ENCODE results near the gene PFDN2.

PFDN2 gene

DNA sequence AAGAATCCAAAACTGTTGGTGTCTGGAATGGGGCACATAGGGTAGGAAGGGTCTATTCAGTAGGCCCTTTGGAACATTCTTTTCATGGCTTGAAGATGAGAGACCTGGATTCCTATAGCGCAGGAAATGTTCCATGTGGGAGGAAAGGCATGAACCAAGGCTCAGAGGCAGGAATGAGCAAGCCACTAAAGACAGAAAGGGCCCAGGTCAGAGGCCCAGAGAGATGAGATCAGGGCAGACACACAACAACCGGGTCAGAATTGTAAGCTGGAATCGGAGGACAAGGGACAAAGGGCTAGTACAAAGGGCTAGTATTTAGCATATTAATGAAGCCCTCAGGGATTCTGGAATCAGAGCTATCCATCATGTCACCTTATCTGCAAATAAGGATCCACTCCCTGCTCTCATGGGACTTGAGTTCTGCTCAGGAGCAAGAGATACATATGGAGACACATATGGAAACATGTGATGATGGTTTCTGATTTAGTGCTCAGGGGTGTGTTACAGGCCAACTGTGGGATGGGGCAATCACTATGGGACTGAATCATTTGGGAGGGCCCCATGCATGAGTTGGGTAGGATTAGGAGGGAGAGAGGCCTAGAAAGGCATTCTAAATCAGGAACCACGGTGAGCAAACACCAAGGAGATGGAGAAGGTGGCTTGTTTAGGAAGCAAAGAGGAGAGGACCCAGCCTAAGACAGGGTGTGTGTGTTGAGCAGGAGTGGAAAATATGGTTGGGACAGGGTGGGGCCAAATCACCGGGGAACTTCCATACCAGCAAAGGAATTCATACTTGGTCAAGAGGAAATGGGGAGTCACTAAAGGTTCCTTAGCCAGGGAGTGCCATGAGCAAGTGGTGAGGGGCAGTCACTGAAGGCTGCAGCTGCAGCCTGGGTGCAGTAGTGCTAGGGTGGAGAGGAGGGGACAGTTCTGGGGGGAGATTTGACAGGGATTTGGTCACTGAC is 37.1 kb downstream of the PFDN2 start:
- H3K4me3 ChIP-seq (ENCODE audit: low read length in 2 of 2): no peak overlapping the region
- H3K9ac ChIP-seq (ENCODE audit: low read length in 2 of 2): no peak overlapping the region
- H3K36me3 ChIP-seq (ENCODE audit: control insufficient read depth in 2 of 2, insufficient read depth in 2 of 2, low read length in 2 of 2): no peaks in the 10 kb centered on the region
- H3K27ac ChIP-seq (ENCODE audit: low read length): no peak overlapping the region
- peaks cover 0 to 10% of the 10 kb centered on the region in 2 donors for H3K27me3 ChIP-seq (ENCODE audit: control insufficient read depth in 1 of 2, insufficient read depth in 2 of 2, low read length in 2 of 2)
- no peaks in the 10 kb centered on the region for H3K4me1 ChIP-seq (ENCODE audit: control insufficient read depth, insufficient read depth, low read length)
- no peaks in the 10 kb centered on the region for H3K9me3 ChIP-seq (ENCODE audit: control insufficient read depth in 2 of 2, low read length in 2 of 2)

DNA sequence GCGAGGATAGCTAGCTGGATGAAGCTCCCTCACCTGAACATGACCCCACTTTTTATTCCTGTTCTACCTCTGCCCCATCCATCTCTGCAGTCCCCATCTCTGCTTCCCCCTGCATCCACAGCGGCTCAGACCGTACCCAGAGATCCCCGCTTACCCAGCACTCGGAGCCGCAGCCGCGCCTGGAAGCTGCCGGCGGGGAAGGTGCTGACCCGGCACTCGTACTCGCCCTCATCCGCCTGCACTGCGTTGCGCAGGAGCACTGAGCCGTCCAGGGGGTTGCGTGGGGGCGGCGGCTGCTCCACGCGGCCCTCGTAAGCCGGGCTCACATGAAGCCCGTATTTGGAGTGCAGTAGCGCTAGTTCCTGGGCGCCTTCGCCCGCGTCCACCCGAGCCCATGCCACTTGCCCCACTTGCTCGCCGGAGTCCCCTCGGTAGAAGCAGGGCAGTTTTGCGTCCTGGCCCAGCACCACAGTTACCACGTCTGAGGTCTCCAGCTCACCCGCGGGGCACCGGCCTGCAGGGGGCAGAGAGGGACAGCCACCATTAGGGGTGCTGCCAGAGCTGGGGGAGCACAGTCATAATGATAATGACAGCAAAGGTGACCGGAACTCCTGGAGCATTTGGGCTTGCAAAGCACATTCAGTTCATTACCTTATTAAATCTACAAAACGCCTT is 38.3 kb downstream of the PFDN2 start:
- Histone ChIP-seq H3K4me1 (ENCODE audit: control insufficient read depth, insufficient read depth, low read length) (no peaks in the 10 kb centered on the region), H3K4me3 (ENCODE audit: low read length in 2 of 2) (no peak overlapping the region), H3K36me3 (ENCODE audit: control insufficient read depth in 2 of 2, insufficient read depth in 2 of 2, low read length in 2 of 2) (no peaks in the 10 kb centered on the region), H3K9me3 (ENCODE audit: control insufficient read depth in 2 of 2, low read length in 2 of 2) (no peaks in the 10 kb centered on the region), H3K9ac (ENCODE audit: low read length in 2 of 2) (no peak overlapping the region), H3K27ac (ENCODE audit: low read length) (no peak overlapping the region), H3K27me3 (ENCODE audit: control insufficient read depth in 1 of 2, insufficient read depth in 2 of 2, low read length in 2 of 2) (peaks cover 0 to 10% of the 10 kb centered on the region in 2 donors)

DNA sequence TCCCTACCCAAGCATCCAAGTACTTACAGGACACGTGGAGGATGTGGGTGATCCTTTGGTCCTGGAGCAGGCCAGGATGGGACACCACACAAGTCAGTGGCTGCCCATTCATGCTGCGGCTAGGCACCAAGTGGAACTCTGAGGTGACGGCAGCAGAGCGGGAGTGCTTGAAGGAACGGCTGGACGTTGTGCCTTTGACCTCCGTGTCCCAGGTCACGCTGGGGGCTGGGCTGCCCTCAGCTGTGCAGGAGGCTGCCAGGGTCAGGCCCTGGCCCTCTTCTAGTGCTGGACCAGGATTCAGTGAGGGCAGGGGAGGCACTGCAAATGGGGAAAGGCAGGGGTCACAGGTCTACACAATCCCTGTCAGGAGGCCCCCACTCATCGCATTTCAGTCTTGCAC is 40.4 kb downstream of the PFDN2 start:
- Histone ChIP-seq H3K27ac (ENCODE audit: low read length) (no peak overlapping the region), H3K9ac (ENCODE audit: low read length in 2 of 2) (no peak overlapping the region), H3K4me1 (ENCODE audit: control insufficient read depth, insufficient read depth, low read length) (no peaks in the 10 kb centered on the region), H3K36me3 (ENCODE audit: control insufficient read depth in 2 of 2, insufficient read depth in 2 of 2, low read length in 2 of 2) (no peaks in the 10 kb centered on the region), H3K9me3 (ENCODE audit: control insufficient read depth in 2 of 2, low read length in 2 of 2) (no peaks in the 10 kb centered on the region), H3K4me3 (ENCODE audit: low read length in 2 of 2) (no peak overlapping the region), H3K27me3 (ENCODE audit: control insufficient read depth in 1 of 2, insufficient read depth in 2 of 2, low read length in 2 of 2) (peaks cover 0 to 10% of the 10 kb centered on the region in 2 donors)

DNA sequence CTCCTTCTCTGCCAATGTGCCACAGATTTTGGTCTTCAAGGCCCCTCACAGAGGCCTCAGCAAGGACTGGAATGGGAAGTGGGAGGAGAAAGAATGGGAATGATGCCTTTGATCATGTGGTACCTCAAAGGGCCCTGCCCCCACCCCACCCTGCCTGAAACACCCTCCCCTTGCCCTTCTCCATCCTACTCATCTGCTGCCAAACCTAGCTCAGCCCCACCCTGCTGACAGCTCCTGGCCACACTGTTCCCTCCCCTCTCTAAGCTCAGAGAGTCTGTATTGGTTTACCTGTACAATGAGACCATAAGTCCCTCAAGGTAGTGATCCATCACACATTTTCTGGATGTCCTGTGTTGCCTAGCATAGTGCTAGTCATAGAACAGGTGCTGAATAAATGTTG is 41.4 kb downstream of the PFDN2 start:
- no peak overlapping the region for H3K4me3 ChIP-seq (ENCODE audit: low read length in 2 of 2)
- no peaks in the 10 kb centered on the region for H3K36me3 ChIP-seq (ENCODE audit: control insufficient read depth in 2 of 2, insufficient read depth in 2 of 2, low read length in 2 of 2)
- H3K9me3 ChIP-seq (ENCODE audit: control insufficient read depth in 2 of 2, low read length in 2 of 2): no peaks in the 10 kb centered on the region
- peaks cover 0 to 10% of the 10 kb centered on the region in 2 donors for H3K27me3 ChIP-seq (ENCODE audit: control insufficient read depth in 1 of 2, insufficient read depth in 2 of 2, low read length in 2 of 2)
- no peaks in the 10 kb centered on the region for H3K4me1 ChIP-seq (ENCODE audit: control insufficient read depth, insufficient read depth, low read length)
- no peak overlapping the region for H3K9ac ChIP-seq (ENCODE audit: low read length in 2 of 2)
- H3K27ac ChIP-seq (ENCODE audit: low read length): no peak overlapping the region

DNA sequence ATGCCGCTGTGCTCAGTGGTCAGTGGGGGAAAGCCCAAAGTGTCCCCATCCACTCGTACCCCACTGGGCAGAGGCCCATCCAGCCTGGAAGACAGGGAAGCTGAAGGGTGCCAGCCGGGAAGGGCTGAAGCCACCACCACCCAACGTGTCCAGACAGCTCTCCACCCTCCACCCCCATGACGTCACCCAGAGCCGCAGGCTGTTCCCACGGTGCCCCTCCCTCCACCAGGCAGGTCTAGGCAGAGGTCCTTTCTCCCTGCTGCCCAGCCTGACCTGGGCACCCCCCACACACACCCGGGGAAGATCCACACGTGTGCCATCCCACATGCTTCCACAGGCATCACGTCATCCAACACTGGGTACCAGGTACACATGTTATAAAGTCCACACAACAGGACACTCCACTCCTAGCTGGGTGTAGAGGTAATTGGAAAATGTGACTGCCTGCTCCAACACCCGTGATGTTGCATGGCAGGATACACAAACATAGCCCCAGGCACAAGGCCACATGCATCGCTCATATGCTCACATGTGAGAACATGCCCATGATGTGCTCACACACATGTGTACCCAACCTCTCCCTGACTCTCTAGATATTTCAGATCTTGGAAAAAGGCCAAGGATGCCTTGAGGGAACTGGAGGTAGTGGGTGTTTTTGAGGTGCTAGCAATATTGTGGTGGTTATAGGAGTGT is 43.0 kb downstream of the PFDN2 start:
- Histone ChIP-seq H3K27ac (ENCODE audit: low read length) (no peak overlapping the region), H3K36me3 (ENCODE audit: control insufficient read depth in 2 of 2, insufficient read depth in 2 of 2, low read length in 2 of 2) (no peaks in the 10 kb centered on the region), H3K4me3 (ENCODE audit: low read length in 2 of 2) (no peak overlapping the region), H3K4me1 (ENCODE audit: control insufficient read depth, insufficient read depth, low read length) (no peaks in the 10 kb centered on the region), H3K9ac (ENCODE audit: low read length in 2 of 2) (no peak overlapping the region), H3K27me3 (ENCODE audit: control insufficient read depth in 1 of 2, insufficient read depth in 2 of 2, low read length in 2 of 2) (peaks cover 0 to 10% of the 10 kb centered on the region in 2 donors), H3K9me3 (ENCODE audit: control insufficient read depth in 2 of 2, low read length in 2 of 2) (no peaks in the 10 kb centered on the region)

DNA sequence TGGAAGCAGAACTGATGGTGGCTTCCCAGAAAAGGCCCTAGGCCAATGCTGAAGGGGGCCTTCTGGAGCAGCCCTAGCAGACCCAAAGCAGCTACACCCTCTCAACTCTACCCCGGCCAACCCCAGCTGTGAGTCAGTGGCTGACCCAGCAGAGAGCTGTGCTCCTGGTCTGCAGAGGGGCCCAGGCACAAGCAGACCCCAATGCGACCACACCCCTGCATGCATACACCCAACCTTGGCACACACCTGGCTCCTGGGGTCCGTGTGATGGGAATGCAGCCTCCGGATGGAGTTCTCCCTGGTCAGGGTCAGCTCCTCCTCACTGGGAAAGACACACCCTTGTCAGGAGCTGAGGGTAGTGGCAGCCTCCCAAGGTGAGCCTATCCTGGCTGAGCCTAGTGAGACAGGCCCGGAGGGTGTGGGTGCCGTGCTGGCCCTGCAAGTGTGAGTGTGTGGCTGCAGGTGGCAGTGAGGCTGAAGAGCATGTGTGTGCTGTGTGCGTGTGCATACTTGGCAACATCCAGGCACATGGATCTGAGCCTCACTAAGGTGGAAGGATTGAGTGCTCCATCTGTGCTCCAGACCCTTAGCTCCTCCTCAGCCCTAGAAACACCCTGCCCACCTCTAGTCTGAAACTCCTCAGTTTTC is 44.2 kb downstream of the PFDN2 start:
- Histone ChIP-seq H3K9ac (ENCODE audit: low read length in 2 of 2) (no peak overlapping the region), H3K4me3 (ENCODE audit: low read length in 2 of 2) (no peak overlapping the region), H3K27me3 (ENCODE audit: control insufficient read depth in 1 of 2, insufficient read depth in 2 of 2, low read length in 2 of 2) (peaks cover 0 to 5% of the 10 kb centered on the region in 2 donors), H3K9me3 (ENCODE audit: control insufficient read depth in 2 of 2, low read length in 2 of 2) (no peaks in the 10 kb centered on the region), H3K4me1 (ENCODE audit: control insufficient read depth, insufficient read depth, low read length) (no peaks in the 10 kb centered on the region), H3K27ac (ENCODE audit: low read length) (no peak overlapping the region), H3K36me3 (ENCODE audit: control insufficient read depth in 2 of 2, insufficient read depth in 2 of 2, low read length in 2 of 2) (no peaks in the 10 kb centered on the region)

DNA sequence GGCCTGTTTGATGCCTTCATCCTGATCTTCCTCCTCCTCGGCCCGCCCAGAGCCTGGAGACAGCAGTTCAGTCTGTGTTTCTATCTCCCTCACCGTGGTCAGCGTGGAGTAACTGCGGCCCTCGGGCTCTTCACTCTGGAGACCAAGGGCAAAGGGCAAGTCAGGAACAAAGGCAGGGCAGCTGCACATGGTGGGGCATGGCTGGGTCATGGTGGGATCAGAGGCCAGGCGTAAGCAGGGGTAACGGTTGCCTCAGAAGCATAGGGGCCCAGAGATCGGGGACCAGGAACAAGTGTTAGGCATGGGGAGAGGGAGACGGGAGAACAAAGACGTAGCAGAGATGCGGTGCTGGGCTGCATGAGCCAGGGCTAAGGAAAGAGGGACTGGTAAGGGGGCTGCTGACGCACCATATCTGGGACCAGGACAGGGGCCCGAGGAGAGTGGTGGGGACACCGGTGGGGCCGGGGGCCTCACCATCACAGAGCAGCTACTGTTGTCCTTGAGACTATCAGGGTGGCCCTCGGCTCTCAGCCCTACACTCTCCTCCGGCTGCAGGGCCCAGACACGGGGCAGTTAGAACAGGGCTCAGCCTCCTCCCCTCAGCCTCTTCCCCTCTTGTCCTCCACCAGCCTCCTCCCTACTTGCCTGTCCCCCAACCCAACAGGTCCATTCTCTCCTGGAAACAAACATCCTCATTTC is 44.9 kb downstream of the PFDN2 start:
- H3K4me1 ChIP-seq (ENCODE audit: control insufficient read depth, insufficient read depth, low read length): no peaks in the 10 kb centered on the region
- H3K27ac ChIP-seq (ENCODE audit: low read length): no peak overlapping the region
- H3K4me3 ChIP-seq (ENCODE audit: low read length in 2 of 2): no peak overlapping the region
- no peak overlapping the region for H3K9ac ChIP-seq (ENCODE audit: low read length in 2 of 2)
- H3K9me3 ChIP-seq (ENCODE audit: control insufficient read depth in 2 of 2, low read length in 2 of 2): no peaks in the 10 kb centered on the region
- no peaks in the 10 kb centered on the region for H3K36me3 ChIP-seq (ENCODE audit: control insufficient read depth in 2 of 2, insufficient read depth in 2 of 2, low read length in 2 of 2)
- peaks cover 0 to 5% of the 10 kb centered on the region in 2 donors for H3K27me3 ChIP-seq (ENCODE audit: control insufficient read depth in 1 of 2, insufficient read depth in 2 of 2, low read length in 2 of 2)

DNA sequence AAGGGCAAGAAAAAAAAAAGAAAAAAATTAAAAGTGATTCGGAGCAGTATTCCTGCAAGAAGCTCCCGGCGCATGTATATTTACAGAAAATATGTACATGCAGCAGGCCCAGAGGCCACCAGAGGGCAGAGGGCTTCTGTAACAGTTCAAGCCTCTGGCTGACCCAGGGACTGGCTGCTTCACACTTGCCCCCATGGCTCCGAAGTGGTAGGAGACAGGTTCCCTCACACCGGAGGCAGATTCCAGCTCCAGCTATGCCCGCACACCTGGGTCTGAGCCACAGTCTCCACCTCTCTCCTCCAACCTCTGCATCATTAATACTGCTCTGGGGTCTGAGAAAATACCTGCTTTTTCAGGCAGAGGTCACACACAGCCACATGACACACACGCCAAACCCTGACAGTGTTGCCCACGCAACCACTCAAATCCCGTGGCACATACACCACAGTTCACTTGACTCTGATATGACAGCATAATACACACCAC is 45.9 kb downstream of the PFDN2 start:
- Histone ChIP-seq H3K4me1 (ENCODE audit: control insufficient read depth, insufficient read depth, low read length) (no peaks in the 10 kb centered on the region), H3K27ac (ENCODE audit: low read length) (no peak overlapping the region), H3K9me3 (ENCODE audit: control insufficient read depth in 2 of 2, low read length in 2 of 2) (no peaks in the 10 kb centered on the region), H3K36me3 (ENCODE audit: control insufficient read depth in 2 of 2, insufficient read depth in 2 of 2, low read length in 2 of 2) (no peaks in the 10 kb centered on the region), H3K27me3 (ENCODE audit: control insufficient read depth in 1 of 2, insufficient read depth in 2 of 2, low read length in 2 of 2) (peaks cover 0 to 7% of the 10 kb centered on the region in 2 donors), H3K9ac (ENCODE audit: low read length in 2 of 2) (no peak overlapping the region), H3K4me3 (ENCODE audit: low read length in 2 of 2) (no peak overlapping the region)

DNA sequence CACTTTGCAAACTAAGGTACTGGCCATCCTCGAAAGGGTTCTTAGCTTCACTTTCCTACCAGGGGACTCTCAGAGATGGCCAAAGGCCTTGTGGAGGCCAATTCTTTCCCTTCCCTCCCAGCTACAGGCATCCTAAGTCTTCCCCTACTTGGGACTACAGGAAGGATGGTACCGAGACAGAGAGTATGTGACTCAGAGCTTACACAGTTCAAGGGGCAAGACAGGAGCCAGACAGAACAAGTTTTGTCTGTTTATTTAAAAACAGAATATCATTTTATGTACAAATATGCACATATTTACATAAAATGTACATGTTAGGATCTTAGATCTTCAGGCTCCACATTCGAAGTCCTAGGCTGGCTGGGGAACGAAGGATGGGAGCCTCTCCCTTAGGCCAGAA is 47.1 kb downstream of the PFDN2 start:
- no peaks in the 10 kb centered on the region for H3K4me1 ChIP-seq (ENCODE audit: control insufficient read depth, insufficient read depth, low read length)
- H3K9ac ChIP-seq (ENCODE audit: low read length in 2 of 2): no peak overlapping the region
- no peaks in the 10 kb centered on the region for H3K9me3 ChIP-seq (ENCODE audit: control insufficient read depth in 2 of 2, low read length in 2 of 2)
- H3K4me3 ChIP-seq (ENCODE audit: low read length in 2 of 2): no peak overlapping the region
- no peaks in the 10 kb centered on the region for H3K36me3 ChIP-seq (ENCODE audit: control insufficient read depth in 2 of 2, insufficient read depth in 2 of 2, low read length in 2 of 2)
- H3K27me3 ChIP-seq (ENCODE audit: control insufficient read depth in 1 of 2, insufficient read depth in 2 of 2, low read length in 2 of 2): peaks cover 0 to 7% of the 10 kb centered on the region in 2 donors
- H3K27ac ChIP-seq (ENCODE audit: low read length): no peak overlapping the region
